GM18873 (cell line): ENCODE results near the gene PRDM1.

Experiments used
- ATAC-seq: cut with Tn5 transposase; IDR thresholded peaks from one replicate; pipeline ENCODE4 v1.9.1; 2021; ENCODE audit warnings: mild to moderate bottlenecking, moderate library complexity, moderate number of reproducible peaks; ENCODE audit not compliant: unreplicated experiment, low FRiP score

Gene PRDM1

DNA sequence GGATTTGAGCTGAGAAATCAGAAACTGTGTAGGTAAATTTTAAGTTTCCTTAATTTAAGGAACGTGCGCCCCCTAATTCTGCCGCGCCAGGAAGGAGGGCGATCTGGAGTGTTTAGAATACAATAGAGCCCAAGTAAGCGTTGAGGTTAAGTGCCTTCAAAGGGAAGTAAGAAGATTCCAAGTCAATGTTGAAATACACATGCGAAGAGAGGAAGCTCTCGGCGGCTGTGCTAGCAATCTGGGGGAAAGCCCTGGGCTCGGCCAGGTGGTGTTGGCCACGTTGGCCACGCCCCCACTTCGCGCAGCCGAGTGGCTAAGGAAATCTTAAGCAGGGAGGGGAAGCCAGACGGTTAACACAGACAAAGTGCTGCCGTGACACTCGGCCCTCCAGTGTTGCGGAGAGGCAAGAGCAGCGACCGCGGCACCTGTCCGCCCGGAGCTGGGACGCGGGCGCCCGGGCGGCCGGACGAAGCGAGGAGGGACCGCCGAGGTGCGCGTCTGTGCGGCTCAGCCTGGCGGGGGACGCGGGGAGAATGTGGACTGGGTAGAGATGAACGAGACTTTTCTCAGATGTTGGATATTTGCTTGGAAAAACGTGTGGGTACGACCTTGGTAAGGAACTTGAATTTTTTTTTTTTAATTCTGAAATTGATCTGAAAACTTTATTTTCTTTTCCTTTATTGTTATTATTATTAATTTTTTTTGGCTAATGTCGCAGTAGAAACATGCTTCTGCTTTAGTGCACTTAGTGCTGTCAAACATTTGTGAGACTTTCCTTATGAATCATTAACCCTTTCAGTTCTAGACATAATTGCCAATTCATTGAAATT lies at the start of gene PRDM1:
Gene PRDM1, plus strand, starts transcription at position 353 of the 830 bp plus-strand sequence. Its CDS starts 218 bp downstream, at position 571.
- peak; percentile 67 for ATAC-seq

GRCh38 chr6:106037060-106037459 lies 49.1 kb upstream of the PRDM1 start:
- no peak for ATAC-seq

GRCh38 chr6:106039897-106040592 lies 46.1 kb upstream of the PRDM1 start:
- no peak for ATAC-seq

GRCh38 chr6:106044151-106044550 lies 42.0 kb upstream of the PRDM1 start:
- no peak for ATAC-seq

GRCh38 chr6:106045077-106045476 lies 41.1 kb upstream of the PRDM1 start:
- ATAC-seq, result no peak

DNA sequence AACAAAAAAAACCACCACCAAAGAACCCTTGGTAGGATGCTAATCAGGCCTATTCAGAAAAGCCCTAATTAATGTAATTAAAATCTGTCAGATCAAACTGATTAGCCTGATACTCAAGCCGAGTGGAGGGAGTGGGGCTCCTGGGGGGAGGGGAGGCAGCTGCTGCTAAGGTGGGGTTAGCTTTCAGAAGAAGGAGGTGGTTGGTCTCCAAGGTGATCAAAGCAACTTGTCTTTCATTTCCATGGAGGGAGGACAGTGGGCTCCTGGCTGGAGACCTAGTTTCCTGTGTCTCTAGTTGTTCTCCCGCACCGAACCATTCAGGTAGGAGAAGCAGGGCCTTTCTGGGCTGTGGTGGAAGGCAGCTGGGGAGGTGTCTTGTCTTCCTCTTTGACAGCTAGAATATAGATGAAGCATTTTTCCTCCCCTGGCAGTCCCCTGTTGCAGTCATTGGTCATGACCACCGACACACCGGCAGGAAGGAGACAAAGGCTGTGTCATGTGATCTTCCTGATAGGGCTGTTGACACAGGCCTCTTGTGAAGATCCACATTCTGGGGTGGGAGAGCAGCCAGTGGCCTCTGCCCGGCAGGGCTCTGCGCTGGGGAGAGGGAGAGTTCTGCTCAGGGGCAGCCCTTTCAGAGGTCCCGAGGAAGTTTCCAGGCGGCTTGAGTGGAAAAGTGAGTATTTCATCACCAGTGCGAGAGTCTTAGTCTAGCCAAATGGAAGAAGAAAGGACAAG lies 39.9 kb upstream of the PRDM1 start:
- ATAC-seq, result no peak

GRCh38 chr6:106046854-106047200 lies 39.3 kb upstream of the PRDM1 start:
- no peak for ATAC-seq

DNA sequence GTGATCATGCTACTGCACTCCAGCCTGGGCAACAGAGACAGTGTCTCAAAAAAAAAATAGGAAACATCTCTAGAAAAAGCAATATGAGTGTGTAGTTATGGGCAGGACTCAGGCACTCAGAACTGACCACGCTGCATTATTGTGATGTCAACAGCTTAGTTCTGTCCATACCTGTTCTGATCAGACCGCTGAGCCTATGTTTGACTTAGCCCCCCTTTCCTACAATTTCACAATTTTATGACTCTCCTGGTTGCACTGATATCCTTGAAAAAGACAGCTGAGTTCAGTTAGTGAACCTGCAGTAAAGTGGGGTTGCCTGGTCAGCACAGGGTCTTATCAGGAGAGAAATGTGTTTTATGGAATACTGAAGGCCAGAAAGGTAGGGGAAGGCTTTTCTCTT lies 37.8 kb upstream of the PRDM1 start:
- no peak for ATAC-seq

DNA sequence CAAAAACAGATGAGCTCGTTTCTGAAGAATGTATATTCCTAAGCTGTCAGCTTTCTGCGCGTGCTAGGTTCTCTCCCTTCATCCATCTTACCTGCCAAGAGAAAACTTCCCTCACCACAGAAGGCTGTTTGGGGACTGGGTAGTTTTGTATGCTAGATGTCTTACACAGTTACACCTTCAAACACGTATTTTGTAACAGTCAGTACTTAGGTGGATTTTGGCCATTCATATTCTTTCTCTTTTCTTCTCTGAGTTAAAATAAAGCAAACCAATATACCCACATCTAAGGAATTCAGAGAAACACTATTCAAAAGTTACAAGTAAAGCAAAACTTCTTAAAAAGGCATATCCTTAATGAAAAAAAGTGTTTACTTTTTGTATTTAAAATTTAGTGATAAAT lies 35.6 kb upstream of the PRDM1 start:
- ATAC-seq, result no peak

- no peak for ATAC-seq
These were observed 34.9 kb upstream of the PRDM1 start for GRCh38 chr6:106051226-106051625.

GRCh38 chr6:106053484-106054205 lies 32.5 kb upstream of the PRDM1 start:
- no peak for ATAC-seq

- ATAC-seq, result no peak
These were observed 30.6 kb upstream of the PRDM1 start for GRCh38 chr6:106055489-106055888.

DNA sequence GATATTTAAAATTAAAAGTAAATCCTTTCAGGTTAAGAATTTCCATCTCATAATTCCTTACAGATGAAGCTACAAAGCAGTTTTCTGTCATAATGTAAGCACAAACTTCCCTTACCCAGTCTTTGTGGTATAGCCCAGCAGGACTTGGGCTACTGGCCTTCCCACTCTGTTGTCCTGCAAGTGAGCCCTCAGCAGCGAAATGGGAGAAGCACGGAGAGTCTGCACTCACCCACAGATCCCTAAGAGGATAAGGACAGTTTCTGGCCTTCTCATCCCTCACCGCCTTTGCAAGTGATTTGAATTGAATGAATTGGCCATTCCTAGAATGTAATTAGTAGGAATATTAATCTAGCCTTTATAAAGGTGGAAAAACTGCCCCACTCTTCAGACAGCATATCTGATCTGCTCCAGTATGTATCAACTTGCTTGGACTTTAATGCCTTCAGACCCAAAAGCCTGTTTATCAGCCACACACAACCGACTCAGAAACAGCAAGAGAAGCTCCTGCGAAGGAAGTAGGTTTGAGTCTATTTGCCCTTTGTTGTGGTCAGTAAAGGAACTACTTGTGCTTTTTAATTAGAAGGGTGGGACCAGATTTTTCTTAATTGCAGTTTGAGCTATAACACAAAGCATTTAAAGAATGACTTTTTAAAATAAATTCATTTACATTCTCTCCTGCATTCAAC lies 29.9 kb upstream of the PRDM1 start:
- ATAC-seq, result no peak

- no peak for ATAC-seq
These were observed 29.3 kb upstream of the PRDM1 start for GRCh38 chr6:106056746-106057390.

- no peak for ATAC-seq
These were observed 26.8 kb upstream of the PRDM1 start for GRCh38 chr6:106059331-106059730.

GRCh38 chr6:106060167-106060566 lies 26.0 kb upstream of the PRDM1 start:
- ATAC-seq, result no peak

DNA sequence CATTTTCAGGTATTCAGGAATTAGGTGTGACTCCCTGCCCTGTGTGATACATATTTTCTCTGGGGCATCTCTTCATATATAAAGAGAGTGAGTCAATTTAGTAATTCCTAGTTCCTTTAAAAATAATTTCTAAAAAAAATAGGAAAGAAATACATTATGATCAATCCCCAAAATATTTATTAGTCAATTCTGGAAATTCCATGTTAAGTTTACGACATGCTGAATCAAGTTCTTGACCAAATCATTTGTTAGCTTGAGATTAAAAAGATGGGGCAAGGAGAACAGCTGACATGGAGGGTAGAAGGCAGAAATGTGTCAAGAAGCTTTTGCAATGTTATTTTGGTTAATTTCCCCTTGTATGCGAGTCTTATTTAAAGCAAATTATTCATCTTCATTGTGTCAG lies 22.7 kb upstream of the PRDM1 start:
- no peak for ATAC-seq

DNA sequence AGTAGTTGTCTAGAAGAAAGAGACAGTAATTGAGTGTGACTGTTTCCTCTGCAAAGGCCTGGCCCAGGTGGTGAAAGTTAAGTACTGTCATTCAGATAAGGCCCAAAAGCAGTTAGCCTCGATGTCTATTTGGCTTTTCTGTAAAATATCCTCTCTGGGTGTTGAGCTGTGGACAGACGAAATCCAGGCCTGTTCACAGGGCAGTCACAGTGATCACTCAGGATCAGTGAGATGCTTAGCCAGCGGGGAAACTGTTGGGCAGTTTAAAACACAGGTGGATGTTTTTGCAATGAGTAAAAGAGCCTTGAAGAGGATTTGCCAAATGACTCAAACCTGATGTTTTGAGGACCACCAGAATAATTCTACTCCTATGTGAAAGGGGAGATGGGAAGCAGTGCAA lies 22.0 kb upstream of the PRDM1 start:
- ATAC-seq, result no peak

DNA sequence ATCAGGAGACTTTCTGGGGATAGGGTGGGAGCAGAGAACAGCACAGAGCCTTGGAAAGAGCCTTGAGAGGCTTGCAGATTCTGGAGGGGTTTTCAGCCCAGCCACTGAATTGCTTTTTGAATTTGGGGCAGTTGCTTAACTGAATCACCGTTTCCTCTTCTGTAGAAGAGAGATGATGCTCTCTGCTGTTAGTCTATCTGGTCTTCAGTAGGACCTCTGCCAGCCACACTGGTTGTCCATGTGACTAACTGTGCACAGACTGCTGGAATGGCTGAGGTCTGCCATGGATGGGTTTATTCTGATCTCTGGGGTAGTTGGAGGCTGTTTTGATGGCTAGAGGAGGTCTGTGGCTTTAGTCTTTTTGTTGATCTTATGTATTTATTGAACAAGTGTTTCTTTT lies 21.4 kb upstream of the PRDM1 start:
- ATAC-seq, result no peak

GRCh38 chr6:106066989-106067388 lies 19.1 kb upstream of the PRDM1 start:
- no peak for ATAC-seq
